Neuronal stem cell (in vitro differentiated cells): ENCODE results near the gene MRPL16.

Source experiments
- DNase-seq: peaks from one replicate; pipeline ENCODE4 v3.0.0-alpha.2; 2013; ENCODE audit warnings: low spot score
- H2AFZ ChIP-seq: one replicate; pipeline ENCODE4 v1.6.1; 2013; ENCODE audit warnings: mild to moderate bottlenecking, low read length, inconsistent platforms
- H2AK5ac ChIP-seq: 2 replicates; pipeline ENCODE4 v1.6.1; 2013; ENCODE audit warnings: low read depth, mild to moderate bottlenecking, inconsistent platforms, low read length, moderate library complexity, mixed read lengths
- H2BK120ac ChIP-seq: 2 replicates; pipeline ENCODE4 v1.6.1; 2013; ENCODE audit warnings: low read depth, mild to moderate bottlenecking, inconsistent platforms, low read length, moderate library complexity, mixed read lengths
- H2BK12ac ChIP-seq: one replicate; pipeline ENCODE4 v1.6.1; 2013; ENCODE audit warnings: low read length, inconsistent platforms
- H2BK15ac ChIP-seq: 2 replicates; pipeline ENCODE4 v1.6.1; 2013; ENCODE audit warnings: mild to moderate bottlenecking, low read length, inconsistent platforms, mixed read lengths
- H2BK5ac ChIP-seq: one replicate; pipeline ENCODE4 v1.6.1; 2013; ENCODE audit warnings: inconsistent platforms, mild to moderate bottlenecking, low read length, moderate library complexity
- H3K14ac ChIP-seq: one replicate; pipeline ENCODE4 v1.6.1; 2013; ENCODE audit warnings: low read length, inconsistent platforms
- H3K18ac ChIP-seq: 2 replicates; pipeline ENCODE4 v1.6.1; 2013; ENCODE audit warnings: low read length, inconsistent platforms
- H3K23ac ChIP-seq: 2 replicates; pipeline ENCODE4 v1.6.1; 2013; ENCODE audit warnings: low read depth, mild to moderate bottlenecking, mixed read lengths, low read length, inconsistent platforms; ENCODE audit not compliant: poor library complexity
- H3K27ac ChIP-seq: replicated peaks from 3 replicates; pipeline ENCODE4 v1.5.1; 2013; ENCODE audit warnings: low read length, inconsistent platforms
- H3K27me3 ChIP-seq, 3 experiments: 2 replicates each; pipeline ENCODE4 v1.6.1; 2013; ENCODE audit warnings: low read length in 3 of 3, mild to moderate bottlenecking in 2 of 3, inconsistent platforms in 1 of 3, low read depth in 1 of 3, mixed read lengths in 1 of 3, moderate library complexity in 1 of 3; ENCODE audit not compliant: control insufficient read depth in 3 of 3, insufficient read depth in 3 of 3
- H3K36me3 ChIP-seq, 2 donors: replicated peaks in 1 of 2; 2 replicates each; pipeline ENCODE4 v1.6.1; 2013; ENCODE audit warnings: low read length in 2 of 2; ENCODE audit not compliant: control insufficient read depth in 2 of 2, insufficient read depth in 2 of 2
- H3K4ac ChIP-seq: 2 replicates; pipeline ENCODE4 v1.6.1; 2013; ENCODE audit warnings: inconsistent platforms, mild to moderate bottlenecking, low read length, moderate library complexity
- H3K4me1 ChIP-seq, 2 donors: 1 replicate in 1 of 2; 2 replicates in 1 of 2; pipeline ENCODE4 v1.6.1; 2013; ENCODE audit warnings: low read length in 2 of 2, low read depth in 1 of 2; ENCODE audit not compliant: control insufficient read depth in 2 of 2, insufficient read depth in 1 of 2
- H3K4me2 ChIP-seq: one replicate; pipeline ENCODE4 v1.6.1; 2013; ENCODE audit warnings: mild to moderate bottlenecking, low read length, inconsistent platforms; ENCODE audit not compliant: insufficient read depth, poor library complexity, severe bottlenecking
- H3K4me3 ChIP-seq, 2 donors: 2 replicates each; pipeline ENCODE4 v1.5.1; 2013; ENCODE audit warnings: low read length in 2 of 2, mild to moderate bottlenecking in 2 of 2, inconsistent platforms in 1 of 2, moderate library complexity in 1 of 2
- H3K79me1 ChIP-seq: one replicate; pipeline ENCODE4 v1.6.1; 2013; ENCODE audit warnings: low read depth, mild to moderate bottlenecking, inconsistent platforms, low read length, moderate library complexity
- H3K9ac ChIP-seq: one replicate; pipeline ENCODE4 v1.6.1; 2013; ENCODE audit warnings: mild to moderate bottlenecking, low read depth, low read length, inconsistent platforms; ENCODE audit not compliant: poor library complexity
- H3K9me3 ChIP-seq, 2 donors: replicated peaks in 1 of 2; 2 replicates each; pipeline versions ENCODE3 to v1.6.1; 2013; ENCODE audit warnings: low read length in 2 of 2, mild to moderate bottlenecking in 2 of 2, inconsistent platforms in 1 of 2, low read depth in 1 of 2, mixed read lengths in 1 of 2, moderate library complexity in 1 of 2; ENCODE audit not compliant: control insufficient read depth in 2 of 2, insufficient read depth in 1 of 2
- H4K8ac ChIP-seq: one replicate; pipeline ENCODE4 v1.6.1; 2013; ENCODE audit warnings: low read depth, mild to moderate bottlenecking, inconsistent platforms, low read length, moderate library complexity
- H4K91ac ChIP-seq: one replicate; pipeline ENCODE4 v1.6.1; 2013; ENCODE audit warnings: low read length, low read depth, mild to moderate bottlenecking, inconsistent platforms; ENCODE audit not compliant: poor library complexity
- WGBS, 2 donors: extraction: QIAGEN DNeasy Blood & Tissue Kit; methylation state at CpG; one replicate each; pipeline ENCODE4 v1.1.7; 2013; ENCODE audit warnings: missing lambda C conversion rate in 2 of 2, mixed read lengths in 1 of 2; ENCODE audit not compliant: insufficient read length in 2 of 2, insufficient replicate concordance in 1 of 2; ENCODE audit errors: extremely low coverage in 2 of 2; 5-methylcytosine and 5-hydroxymethylcytosine counted together

The MRPL16 gene

GRCh38 chr11:59761993-59762392, 48.6 kb downstream of the MRPL16 start:
- H3K9ac ChIP-seq = no peak overlapping the region
- no peak overlapping the region for H4K91ac ChIP-seq
- H3K18ac ChIP-seq = no peak overlapping the region
- peaks cover 3 to 4% of the 10 kb centered on the region in 2 donors for H3K4me1 ChIP-seq
- no peak overlapping the region for H3K4me3 ChIP-seq
- H3K27ac ChIP-seq = no peak overlapping the region
- H2BK5ac ChIP-seq = no peak overlapping the region
- H3K9me3 ChIP-seq = no peaks in the 10 kb centered on the region
- no peaks in the 10 kb centered on the region for H3K79me1 ChIP-seq
- no peak overlapping the region for H4K8ac ChIP-seq
- H3K4me2 ChIP-seq = no peak overlapping the region
- H2BK15ac ChIP-seq = no peak overlapping the region
- no peak overlapping the region for H2BK120ac ChIP-seq
- H2AFZ ChIP-seq = no peak overlapping the region
- no peaks in the 10 kb centered on the region for H3K36me3 ChIP-seq
- WGBS, 2 donors = no CpG with 5 or more reads among the region's 6 CpGs
- no peak overlapping the region for H3K4ac ChIP-seq
- H3K14ac ChIP-seq = no peak overlapping the region
- no peak overlapping the region for H2BK12ac ChIP-seq
- DNase-seq = no peak
- H2AK5ac ChIP-seq = no peak overlapping the region
- no peak overlapping the region for H3K23ac ChIP-seq
- peaks cover 0 to 34% (median 0%) of the 10 kb centered on the region in 3 experiments for H3K27me3 ChIP-seq

DNA sequence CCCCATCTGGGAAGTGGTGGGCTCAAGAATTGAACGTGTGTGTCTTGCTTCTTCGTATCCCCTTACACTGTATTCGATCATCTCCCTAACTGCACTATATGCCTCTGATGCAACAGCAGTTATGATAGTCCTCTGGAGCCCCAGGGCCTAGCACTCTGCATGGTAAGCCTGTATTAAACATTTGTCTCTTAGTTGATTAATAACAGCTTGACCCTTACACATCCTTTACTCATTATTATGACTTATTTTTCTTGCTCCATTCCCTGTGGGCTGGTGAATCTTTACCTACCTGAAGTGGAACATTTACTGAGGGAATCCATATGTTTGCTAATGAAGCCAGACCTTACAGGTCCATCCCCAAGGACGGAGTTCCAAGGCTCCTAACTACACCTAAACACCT, 49.8 kb downstream of the MRPL16 start:
- H3K4me1 ChIP-seq = peaks cover 0 to 3% of the 10 kb centered on the region in 2 donors
- H3K14ac ChIP-seq = no peak overlapping the region
- no peak overlapping the region for H3K4me2 ChIP-seq
- no peak overlapping the region for H3K18ac ChIP-seq
- no peak overlapping the region for H2BK12ac ChIP-seq
- H4K91ac ChIP-seq = no peak overlapping the region
- no peak overlapping the region for H3K4me3 ChIP-seq
- WGBS, 2 donors = no CpG with 5 or more reads among the region's 4 CpGs
- no peaks in the 10 kb centered on the region for H3K79me1 ChIP-seq
- H2AFZ ChIP-seq = no peak overlapping the region
- peaks cover 0 to 46% (median 0%) of the 10 kb centered on the region in 3 experiments for H3K27me3 ChIP-seq
- no peak overlapping the region for H3K23ac ChIP-seq
- no peak overlapping the region for H3K27ac ChIP-seq
- no peak overlapping the region for H2BK120ac ChIP-seq
- H2BK5ac ChIP-seq = no peak overlapping the region
- no peak overlapping the region for H3K9ac ChIP-seq
- H3K9me3 ChIP-seq = no peaks in the 10 kb centered on the region
- no peak overlapping the region for H3K4ac ChIP-seq
- no peak for DNase-seq
- no peak overlapping the region for H4K8ac ChIP-seq
- no peak overlapping the region for H2AK5ac ChIP-seq
- no peaks in the 10 kb centered on the region for H3K36me3 ChIP-seq
- H2BK15ac ChIP-seq = no peak overlapping the region

- H3K27me3 ChIP-seq = peaks cover 0 to 51% (median 0%) of the 10 kb centered on the region in 3 experiments
Observed at GRCh38 chr11:59759900-59760299, 50.7 kb downstream of the MRPL16 start.

GRCh38 chr11:59758401-59759037, 52.1 kb downstream of the MRPL16 start:
- Histone ChIP-seq H4K91ac (no peak overlapping the region), H3K27me3 (peaks cover 0 to 60% (median 0%) of the 10 kb centered on the region in 3 experiments), H2AFZ (no peak overlapping the region), H3K9ac (no peak overlapping the region), H3K4me3 (no peak overlapping the region), H3K4me2 (no peak overlapping the region), H3K18ac (no peak overlapping the region), H2BK120ac (no peak overlapping the region), H4K8ac (no peak overlapping the region), H3K23ac (no peak overlapping the region), H3K4me1 (peaks cover 0 to 12% of the 10 kb centered on the region in 2 donors), H2AK5ac (no peak overlapping the region), H3K27ac (no peak overlapping the region), H2BK15ac (no peak overlapping the region), H2BK12ac (no peak overlapping the region), H2BK5ac (no peak overlapping the region), H3K4ac (no peak overlapping the region), H3K14ac (no peak overlapping the region), H3K9me3 (no peaks in the 10 kb centered on the region), H3K79me1 (no peaks in the 10 kb centered on the region), H3K36me3 (no peaks in the 10 kb centered on the region)
- no peak for DNase-seq
- WGBS, 2 donors = no CpG with 5 or more reads among the region's 4 CpGs

More at GRCh38 chr11:59759900-59760299, 50.7 kb downstream of the MRPL16 start:
- no peak overlapping the region for H3K4me3 ChIP-seq
- no peak overlapping the region for H3K9ac ChIP-seq
- no peaks in the 10 kb centered on the region for H3K9me3 ChIP-seq
- no CpG with 5 or more reads among the region's 4 CpGs for WGBS, 2 donors
- H3K14ac ChIP-seq = no peak overlapping the region
- H2BK15ac ChIP-seq = no peak overlapping the region
- H3K23ac ChIP-seq = no peak overlapping the region
- H2BK12ac ChIP-seq = no peak overlapping the region
- H3K18ac ChIP-seq = no peak overlapping the region
- DNase-seq = no peak
- no peak overlapping the region for H3K4ac ChIP-seq
- no peaks in the 10 kb centered on the region for H3K79me1 ChIP-seq
- no peak overlapping the region for H2AFZ ChIP-seq
- H4K8ac ChIP-seq = no peak overlapping the region
- no peak overlapping the region for H2BK5ac ChIP-seq
- no peak overlapping the region for H3K4me2 ChIP-seq
- H3K4me1 ChIP-seq = peaks cover 0 to 4% of the 10 kb centered on the region in 2 donors
- no peak overlapping the region for H3K27ac ChIP-seq
- no peak overlapping the region for H4K91ac ChIP-seq
- H3K36me3 ChIP-seq = no peaks in the 10 kb centered on the region
- no peak overlapping the region for H2BK120ac ChIP-seq
- H2AK5ac ChIP-seq = no peak overlapping the region
